Upper lobe of right lung (tissue), 1 donor: ENCODE results near the gene ZNF182. TPM values are rescaled to one million over a fixed set of nuclear protein-coding genes. Genes with fewer than 3 reads are reported as not detected.
A peak's percentile ranks its signal among the peaks of the same experiment; 100 is the strongest.
"Not testable (repeated sequence)": the region's sequence is repeated elsewhere in the genome, so short reads cannot be mapped to it uniquely, and the experiment has no call there.

Experiments used
- ATAC-seq: fragments of 200-7000 bp; cut with Tn5 transposase; one replicate; pipeline ENCODE4 v1.9.1; 2020; ENCODE audit warnings: mild to moderate bottlenecking, moderate library complexity
- DNase-seq: peaks from one replicate; pipeline ENCODE4 v3.0.0-alpha.2; 2020
- H3K27ac ChIP-seq: fragments of 200-600 bp; one replicate; pipeline ENCODE4 v1.8.0; 2022
- H3K27me3 ChIP-seq: fragments of 200-600 bp; one replicate; pipeline ENCODE4 v1.8.0; 2022; ENCODE audit warnings: mild to moderate bottlenecking
- H3K36me3 ChIP-seq: fragments of 200-600 bp; one replicate; pipeline ENCODE4 v1.8.0; 2022
- H3K4me1 ChIP-seq: fragments of 200-600 bp; one replicate; pipeline ENCODE4 v1.8.0; 2022
- H3K4me3 ChIP-seq: fragments of 200-600 bp; one replicate; pipeline ENCODE4 v1.8.0; 2022; ENCODE audit warnings: mild to moderate bottlenecking
- H3K9me3 ChIP-seq: fragments of 200-600 bp; one replicate; pipeline ENCODE4 v1.8.0; 2022
- intact Hi-C: fragments of 100-400 bp; cut with DNase I; formaldehyde crosslinking; loops from one replicate; pipeline ENCODE4 v1.11.0; 2022
- total RNA-seq: library from RNA; stranded (reverse); fragmentation: NEBNext Ultra II Directional; extraction: Animal tissue kit (Norgen Biotek cat#: 25700); gene quantifications from one replicate; pipeline ENCODE4 v1.2.1, GENCODE V29; 2021
- TF ChIP-seq, protein P1 (sequence below): fragments of 200-600 bp; IDR thresholded peaks from one replicate; pipeline ENCODE4 v1.8.0; 2022; ENCODE audit warnings: antibody characterized with exemption
- donor health status: DM: no; HTN: yes; CAD: no; lungs with severe emphysema.

The ZNF182 gene
- total RNA-seq, 1 donor from 2014 or later: 5.0 TPM

DNA sequence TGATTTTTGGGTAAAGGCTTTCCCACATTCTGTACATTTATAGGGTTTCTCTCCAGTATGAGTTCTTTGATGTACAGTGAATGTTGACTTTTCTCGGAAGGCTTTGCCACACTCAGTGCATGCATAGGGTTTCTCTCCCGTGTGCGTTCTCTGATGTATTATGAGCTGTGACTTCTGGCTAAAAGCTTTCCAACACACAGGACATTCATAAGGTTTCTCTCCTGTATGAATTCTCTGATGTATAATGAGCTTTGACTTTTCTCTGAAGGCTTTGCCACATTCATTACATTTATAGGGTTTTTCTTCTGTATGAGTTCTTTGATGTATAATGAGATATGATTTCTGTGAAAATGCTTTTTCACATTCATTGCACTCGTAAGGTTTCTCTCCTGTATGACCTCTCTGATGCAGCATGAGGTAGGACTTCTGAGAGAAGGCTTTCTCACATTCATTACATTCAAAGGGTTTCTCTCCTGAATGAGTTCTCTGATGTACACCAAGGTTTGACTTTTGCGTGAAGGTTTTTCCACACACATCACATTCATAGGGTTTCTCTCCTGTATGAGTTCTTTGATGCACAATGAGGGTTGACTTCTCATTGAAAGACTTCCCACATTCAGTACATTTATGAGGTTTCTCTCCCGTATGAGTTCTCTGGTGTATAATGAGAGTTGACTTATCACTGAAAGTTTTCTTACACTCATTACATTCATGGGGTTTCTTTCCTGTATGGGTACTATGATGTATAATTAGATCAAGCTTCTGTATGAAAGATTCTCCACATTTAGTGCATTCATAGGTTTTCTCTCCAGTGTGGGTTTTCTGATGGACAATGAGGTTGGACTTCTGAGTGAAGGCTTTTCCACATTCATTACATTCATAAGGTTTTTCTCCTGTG, 27.3 kb downstream of the ZNF182 start:
- Histone ChIP-seq H3K27me3 (no peaks in the 10 kb centered on the region), H3K36me3 (peaks cover 16% of the 10 kb centered on the region), H3K9me3 (peaks cover 22% of the 10 kb centered on the region), H3K27ac (no peak overlapping the region), H3K4me1 (no peaks in the 10 kb centered on the region), H3K4me3 (no peak overlapping the region)
- TF ChIP-seq, protein P1, sequence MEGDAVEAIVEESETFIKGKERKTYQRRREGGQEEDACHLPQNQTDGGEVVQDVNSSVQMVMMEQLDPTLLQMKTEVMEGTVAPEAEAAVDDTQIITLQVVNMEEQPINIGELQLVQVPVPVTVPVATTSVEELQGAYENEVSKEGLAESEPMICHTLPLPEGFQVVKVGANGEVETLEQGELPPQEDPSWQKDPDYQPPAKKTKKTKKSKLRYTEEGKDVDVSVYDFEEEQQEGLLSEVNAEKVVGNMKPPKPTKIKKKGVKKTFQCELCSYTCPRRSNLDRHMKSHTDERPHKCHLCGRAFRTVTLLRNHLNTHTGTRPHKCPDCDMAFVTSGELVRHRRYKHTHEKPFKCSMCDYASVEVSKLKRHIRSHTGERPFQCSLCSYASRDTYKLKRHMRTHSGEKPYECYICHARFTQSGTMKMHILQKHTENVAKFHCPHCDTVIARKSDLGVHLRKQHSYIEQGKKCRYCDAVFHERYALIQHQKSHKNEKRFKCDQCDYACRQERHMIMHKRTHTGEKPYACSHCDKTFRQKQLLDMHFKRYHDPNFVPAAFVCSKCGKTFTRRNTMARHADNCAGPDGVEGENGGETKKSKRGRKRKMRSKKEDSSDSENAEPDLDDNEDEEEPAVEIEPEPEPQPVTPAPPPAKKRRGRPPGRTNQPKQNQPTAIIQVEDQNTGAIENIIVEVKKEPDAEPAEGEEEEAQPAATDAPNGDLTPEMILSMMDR: no peak
- ATAC-seq (no peak), DNase-seq (no peak)
- intact Hi-C loops: no loop called here

DNA sequence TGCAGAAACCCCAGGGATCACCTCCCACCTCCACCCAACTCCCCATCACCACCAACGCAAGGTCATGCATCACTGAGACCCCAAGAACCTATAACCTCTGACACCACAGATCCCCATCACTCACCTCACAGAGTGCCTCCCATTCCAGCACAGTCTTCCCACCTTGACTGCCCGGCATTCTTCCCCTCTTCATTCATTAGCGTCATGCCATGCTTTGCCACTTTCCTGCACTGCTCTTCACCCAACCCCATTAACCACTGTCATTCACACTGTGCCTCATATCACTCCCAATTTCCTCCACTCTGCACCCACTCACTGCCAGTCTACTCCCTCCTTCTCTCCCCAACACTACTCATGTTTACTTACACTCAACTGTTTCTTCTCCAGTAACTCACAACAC, 30.6 kb downstream of the ZNF182 start:
- no peaks in the 10 kb centered on the region for H3K27me3 ChIP-seq
- ATAC-seq: no peak
- no peak for DNase-seq
- peaks cover 22% of the 10 kb centered on the region for H3K9me3 ChIP-seq
- no peak overlapping the region for H3K27ac ChIP-seq
- intact Hi-C loops: no loop called here
- H3K4me1 ChIP-seq: no peaks in the 10 kb centered on the region
- TF ChIP-seq, protein P1: no peak
- H3K36me3 ChIP-seq: no peaks in the 10 kb centered on the region
- H3K4me3 ChIP-seq: no peak overlapping the region

DNA sequence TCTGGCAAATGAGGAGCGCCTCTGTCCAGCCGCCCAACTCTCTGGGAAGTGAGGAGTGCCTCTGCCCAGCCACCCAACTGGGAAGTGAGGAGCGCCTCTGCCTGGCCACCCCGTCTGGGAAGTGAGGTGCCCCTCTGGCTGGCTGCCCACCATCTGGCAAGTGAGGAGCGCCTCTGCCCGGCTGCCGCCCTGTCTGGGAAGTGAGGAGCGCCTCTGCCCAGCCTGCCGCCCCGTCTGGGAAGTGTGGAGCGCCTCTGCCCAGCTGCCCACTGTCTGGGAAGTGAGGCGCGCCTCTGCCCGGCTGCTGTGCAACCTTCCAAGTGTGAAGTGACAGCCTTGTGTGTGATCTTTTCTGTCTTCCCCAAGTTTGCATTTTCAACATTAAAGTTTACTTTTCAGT, 38.3 kb downstream of the ZNF182 start:
- H3K27me3 ChIP-seq, H3K9me3 ChIP-seq, ATAC-seq, H3K27ac ChIP-seq, H3K36me3 ChIP-seq, DNase-seq, H3K4me3 ChIP-seq, H3K4me1 ChIP-seq, intact Hi-C loops: not testable (repeated sequence)

DNA sequence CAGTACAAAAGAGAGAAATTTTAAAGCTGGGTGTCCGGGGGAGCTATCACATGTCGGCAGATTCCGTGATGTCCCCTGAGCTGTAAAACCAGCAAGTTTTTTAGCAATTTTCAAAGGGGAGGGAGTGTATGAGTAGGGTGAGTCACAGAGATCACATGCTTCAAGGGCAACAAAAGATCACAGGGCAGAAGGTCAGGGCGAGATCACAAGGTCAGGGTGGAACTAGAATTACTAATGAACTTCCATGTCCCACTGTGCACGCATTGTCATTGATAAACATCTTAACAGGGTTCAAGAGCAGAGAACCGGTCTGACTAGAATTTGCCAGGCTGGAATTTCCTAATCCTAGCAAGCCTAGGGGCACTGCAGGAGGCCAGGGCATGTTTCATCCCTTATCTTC, 42.0 kb downstream of the ZNF182 start:
- H3K4me3 ChIP-seq, H3K9me3 ChIP-seq, H3K27me3 ChIP-seq, H3K27ac ChIP-seq, ATAC-seq, DNase-seq, intact Hi-C loops, H3K4me1 ChIP-seq, H3K36me3 ChIP-seq: not testable (repeated sequence)

DNA sequence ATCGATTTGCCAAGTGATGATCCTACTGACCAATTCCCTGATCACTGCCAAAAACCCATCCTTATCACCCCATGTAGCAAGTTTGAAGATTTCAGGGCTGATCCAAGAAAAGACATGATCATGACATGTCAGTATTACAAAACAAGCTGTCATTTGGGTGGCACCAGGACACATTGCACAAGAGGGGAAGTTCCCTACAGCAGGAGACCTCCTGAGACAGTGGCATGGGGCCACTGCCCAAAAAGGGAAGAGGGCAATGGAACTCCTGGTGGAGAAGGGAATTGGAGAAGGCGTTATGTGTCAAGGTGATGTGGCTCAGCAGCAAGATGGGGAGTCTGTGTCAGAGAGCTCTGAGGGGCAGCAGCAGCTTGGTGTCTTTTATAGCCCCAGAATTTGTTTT, 43.4 kb downstream of the ZNF182 start:
- TF ChIP-seq, protein P1: no peak
- no peak overlapping the region for H3K4me3 ChIP-seq
- no peak for DNase-seq
- peak; percentile 55 for ATAC-seq
- intact Hi-C loops: no loop called here
- no peaks in the 10 kb centered on the region for H3K4me1 ChIP-seq
- H3K9me3 ChIP-seq: no peaks in the 10 kb centered on the region
- no peaks in the 10 kb centered on the region for H3K36me3 ChIP-seq
- H3K27ac ChIP-seq: no peak overlapping the region
- no peaks in the 10 kb centered on the region for H3K27me3 ChIP-seq

GRCh38 chrX:47958761-47959342, 44.9 kb downstream of the ZNF182 start:
- Histone ChIP-seq H3K4me3 (no peak overlapping the region), H3K9me3 (no peaks in the 10 kb centered on the region), H3K36me3 (no peaks in the 10 kb centered on the region), H3K4me1 (no peaks in the 10 kb centered on the region), H3K27ac (no peak overlapping the region), H3K27me3 (no peaks in the 10 kb centered on the region)
- DNase-seq: no peak
- intact Hi-C loops: no loop called here
- ATAC-seq: peak; percentile 71
- TF ChIP-seq, protein P1: peak; percentile 13

- DNase-seq, intact Hi-C loops, H3K4me3 ChIP-seq, H3K27me3 ChIP-seq, H3K4me1 ChIP-seq, ATAC-seq, H3K27ac ChIP-seq, H3K36me3 ChIP-seq, H3K9me3 ChIP-seq: not testable (repeated sequence)
Measured at GRCh38 chrX:47958206-47958605, 45.6 kb downstream of the ZNF182 start.
